ENCODE data around the gene TACO1. TPM values are rescaled to one million over a fixed set of nuclear protein-coding genes. Genes with fewer than 3 reads are reported as not detected.

The TACO1 gene
- total RNA-seq, 4 donors from 2014 or later = 7.6 to 16.6 (median 12.7) TPM

DNA sequence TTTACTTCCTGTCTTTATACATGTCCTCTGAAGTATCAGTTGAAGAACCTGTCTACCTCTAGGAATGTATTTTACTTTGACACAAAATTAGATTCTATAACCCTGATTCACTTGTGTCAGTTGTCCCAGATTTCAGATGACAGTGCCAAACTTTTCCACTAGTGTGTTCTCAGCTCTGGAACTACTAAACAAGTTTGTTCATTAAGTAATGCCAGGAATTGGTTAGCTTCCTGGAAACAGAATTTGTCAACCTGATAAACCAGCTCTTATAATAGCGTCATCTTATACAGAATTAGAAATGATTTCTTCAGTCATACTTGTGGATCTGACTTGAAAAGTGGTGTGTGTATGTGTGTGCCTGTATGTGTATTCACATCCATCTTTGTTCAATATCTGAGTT lies 28.9 kb downstream of the TACO1 start:
- intact Hi-C loops (cut with DNase I) = no loop called here
- no peaks in the 10 kb centered on the region for H3K27me3 ChIP-seq
- no peaks in the 10 kb centered on the region for H3K9me3 ChIP-seq
- no peak for TF ChIP-seq POLR2A (IDR thresholded peaks at IDR 0.05)
- TF ChIP-seq, protein P1, sequence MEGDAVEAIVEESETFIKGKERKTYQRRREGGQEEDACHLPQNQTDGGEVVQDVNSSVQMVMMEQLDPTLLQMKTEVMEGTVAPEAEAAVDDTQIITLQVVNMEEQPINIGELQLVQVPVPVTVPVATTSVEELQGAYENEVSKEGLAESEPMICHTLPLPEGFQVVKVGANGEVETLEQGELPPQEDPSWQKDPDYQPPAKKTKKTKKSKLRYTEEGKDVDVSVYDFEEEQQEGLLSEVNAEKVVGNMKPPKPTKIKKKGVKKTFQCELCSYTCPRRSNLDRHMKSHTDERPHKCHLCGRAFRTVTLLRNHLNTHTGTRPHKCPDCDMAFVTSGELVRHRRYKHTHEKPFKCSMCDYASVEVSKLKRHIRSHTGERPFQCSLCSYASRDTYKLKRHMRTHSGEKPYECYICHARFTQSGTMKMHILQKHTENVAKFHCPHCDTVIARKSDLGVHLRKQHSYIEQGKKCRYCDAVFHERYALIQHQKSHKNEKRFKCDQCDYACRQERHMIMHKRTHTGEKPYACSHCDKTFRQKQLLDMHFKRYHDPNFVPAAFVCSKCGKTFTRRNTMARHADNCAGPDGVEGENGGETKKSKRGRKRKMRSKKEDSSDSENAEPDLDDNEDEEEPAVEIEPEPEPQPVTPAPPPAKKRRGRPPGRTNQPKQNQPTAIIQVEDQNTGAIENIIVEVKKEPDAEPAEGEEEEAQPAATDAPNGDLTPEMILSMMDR (IDR thresholded peaks at IDR 0.05) = peak in 1 of 6 experiments; percentile 12
- peaks cover 0 to 27% (median 5%) of the 10 kb centered on the region in 3 donors for H3K36me3 ChIP-seq
- no peak for DNase-seq
- peaks cover 18 to 92% (median 60%) of the 10 kb centered on the region in 3 donors for H3K4me1 ChIP-seq
- H3K27ac ChIP-seq = peak overlapping the region in 3 of 4 donors; percentile 35 to 70 (median 66)
- H3K4me3 ChIP-seq = no peak overlapping the region
- WGBS, 2 donors = 25 to 38% methylated on average over 1 of the region's 1 CpG

DNA sequence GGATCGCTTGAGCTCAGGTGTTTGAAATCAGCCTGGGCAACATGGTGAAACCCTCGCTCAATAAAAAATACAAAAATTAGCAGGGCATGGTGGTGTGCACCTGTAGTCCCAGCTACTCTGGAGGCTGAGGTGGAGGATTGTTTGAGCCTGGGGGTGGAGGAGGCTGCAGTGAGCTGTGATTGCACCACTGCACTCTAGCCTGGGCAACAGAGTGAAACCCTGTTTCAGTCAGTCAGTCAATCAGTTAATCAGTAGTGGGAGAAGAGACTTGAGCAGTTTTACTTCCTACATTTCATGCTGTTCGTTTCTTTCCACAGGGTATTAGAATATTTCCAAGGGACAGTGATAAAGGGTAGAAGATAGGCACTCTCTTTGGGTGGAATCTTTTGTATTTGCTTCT lies 30.4 kb downstream of the TACO1 start:
- H3K27me3 ChIP-seq = no peaks in the 10 kb centered on the region
- H3K9me3 ChIP-seq = no peaks in the 10 kb centered on the region
- peaks cover 13 to 92% (median 53%) of the 10 kb centered on the region in 3 donors for H3K4me1 ChIP-seq
- H3K36me3 ChIP-seq = peaks cover under 1 to 42% (median 5%) of the 10 kb centered on the region in 3 donors
- 82 to 85% methylated on average over 3 of the region's 3 CpGs for whole genome bisulfite sequencing, 2 donors
- no peak overlapping the region for H3K4me3 ChIP-seq
- H3K27ac ChIP-seq = peak overlapping the region in 2 of 4 donors; percentile 11 to 28
- intact Hi-C loops (cut with DNase I) = no loop called here
- no peak for DNase-seq
- TF ChIP-seq, protein P1 (IDR thresholded peaks at IDR 0.05) = no peak
- no peak for TF ChIP-seq POLR2A (IDR thresholded peaks at IDR 0.05)

DNA sequence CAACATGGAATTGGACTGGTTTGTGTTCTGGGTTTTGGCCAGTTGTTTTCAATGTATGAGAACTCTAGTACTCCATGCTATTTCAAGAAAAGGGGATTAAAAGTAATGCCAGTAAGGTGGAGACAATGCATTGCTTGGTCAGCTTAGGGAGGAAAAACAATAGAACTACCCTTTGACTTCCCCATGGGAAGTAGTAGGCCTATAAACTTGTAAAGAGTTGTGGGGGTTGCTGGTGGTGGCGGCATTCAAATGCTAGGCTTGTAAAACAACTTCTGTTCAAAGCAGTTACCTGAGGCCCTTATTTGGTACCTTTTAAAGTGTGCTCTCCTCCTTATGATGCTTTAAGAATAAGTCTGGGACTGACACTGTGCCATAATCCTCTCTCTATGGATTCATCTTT lies 30.9 kb downstream of the TACO1 start:
- H3K27me3 ChIP-seq = no peaks in the 10 kb centered on the region
- H3K4me3 ChIP-seq = no peak overlapping the region
- DNase-seq = no peak
- H3K36me3 ChIP-seq = peaks cover 5 to 47% (median 5%) of the 10 kb centered on the region in 3 donors
- no peaks in the 10 kb centered on the region for H3K9me3 ChIP-seq
- H3K27ac ChIP-seq = peak overlapping the region in 1 of 4 donors; percentile 11
- H3K4me1 ChIP-seq = peaks cover 13 to 90% (median 55%) of the 10 kb centered on the region in 3 donors
- intact Hi-C loops (cut with DNase I) = no loop called here
- TF ChIP-seq POLR2A (IDR thresholded peaks at IDR 0.05) = no peak
- TF ChIP-seq, protein P1 (IDR thresholded peaks at IDR 0.05) = no peak
- WGBS, 2 donors = 83 to 92% methylated on average over 1 of the region's 1 CpG

DNA sequence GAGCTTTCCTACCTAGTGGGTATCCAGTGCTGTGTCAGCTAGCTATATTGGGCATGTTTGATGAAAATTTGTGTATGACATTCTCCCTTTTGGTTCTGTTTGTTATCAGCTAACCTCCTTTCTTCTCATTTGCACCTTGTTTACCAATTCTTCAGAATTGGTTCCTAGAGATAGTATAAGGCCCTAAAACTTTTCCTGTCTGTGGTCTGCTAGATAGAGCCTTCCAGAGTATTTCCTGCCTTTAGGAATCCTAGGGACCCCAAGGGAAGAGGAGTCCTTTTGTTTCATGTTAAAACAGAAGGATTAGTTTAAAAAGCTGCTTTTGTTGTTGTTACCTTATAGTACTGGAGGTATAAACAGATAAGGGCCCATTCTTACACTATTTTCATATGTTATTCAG lies 33.0 kb downstream of the TACO1 start:
- DNase-seq = no peak
- Histone ChIP-seq H3K4me3 (no peak overlapping the region), H3K36me3 (peaks cover 5 to 68% (median 10%) of the 10 kb centered on the region in 3 donors), H3K4me1 (peaks cover 8 to 73% (median 45%) of the 10 kb centered on the region in 3 donors), H3K27me3 (no peaks in the 10 kb centered on the region), H3K27ac (peak overlapping the region in 3 of 4 donors; percentile 23 to 62 (median 55)), H3K9me3 (no peaks in the 10 kb centered on the region)
- TF ChIP-seq, protein P1 (IDR thresholded peaks at IDR 0.05) = no peak
- TF ChIP-seq POLR2A (IDR thresholded peaks at IDR 0.05) = no peak
- intact Hi-C loops (cut with DNase I) = no loop called here

DNA sequence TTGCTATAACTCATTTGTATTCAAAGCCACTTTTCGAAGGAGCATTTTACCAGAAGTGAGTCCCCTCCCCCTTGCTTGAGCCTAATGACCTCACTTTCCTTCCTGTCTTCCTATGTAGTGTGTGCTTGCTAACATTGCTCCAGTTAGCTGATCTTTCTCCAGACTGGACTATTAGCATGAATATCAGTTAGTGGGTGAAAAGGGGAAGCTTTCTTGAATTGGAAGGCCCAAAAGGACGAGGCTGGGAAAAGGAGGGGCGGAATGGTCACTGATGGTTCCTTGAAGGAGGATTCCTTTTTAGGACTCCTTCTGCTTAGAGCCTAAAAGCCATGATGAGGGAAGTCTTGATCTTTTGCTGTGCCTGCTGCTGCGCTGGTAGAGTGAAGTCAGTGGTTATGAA lies 33.5 kb downstream of the TACO1 start:
- H3K4me3 ChIP-seq = no peak overlapping the region
- no peak for DNase-seq
- intact Hi-C loops (cut with DNase I) = no loop called here
- 72 to 73% methylated on average over 3 to 4 of the region's 4 CpGs for WGBS, 2 donors
- H3K27ac ChIP-seq = peak overlapping the region in 3 of 4 donors; percentile 23 to 62 (median 55)
- H3K9me3 ChIP-seq = no peaks in the 10 kb centered on the region
- H3K4me1 ChIP-seq = peaks cover 8 to 68% (median 41%) of the 10 kb centered on the region in 3 donors
- no peaks in the 10 kb centered on the region for H3K27me3 ChIP-seq
- TF ChIP-seq, protein P1 (IDR thresholded peaks at IDR 0.05) = no peak
- TF ChIP-seq POLR2A (IDR thresholded peaks at IDR 0.05) = no peak
- H3K36me3 ChIP-seq = peaks cover 5 to 71% (median 10%) of the 10 kb centered on the region in 3 donors

Data from esophagus squamous epithelium (tissue), 5 donors.